ENCODE data around the gene CPTP. TPM values are rescaled to one million over a fixed set of nuclear protein-coding genes. Genes with fewer than 3 reads are reported as not detected.
A peak's percentile ranks its signal among the peaks of the same experiment; 100 is the strongest.

Gene CPTP
- total RNA-seq, 4 donors from 2014 or later = 10.7 to 94.0 (median 84.6) TPM

GRCh38 chr1:1347026-1347595, 22.5 kb downstream of the CPTP start:
- TF ChIP-seq POLR2A (IDR thresholded peaks at IDR 0.05) (no peak), CTCF (IDR thresholded peaks at IDR 0.05) (no peak)
- Histone ChIP-seq H3K27ac (peak overlapping the region in 2 of 4 donors; percentile 81 to 92), H3K4me3 (peak overlapping the region in 2 of 4 donors; percentile 88 to 93), H3K4me1 (peaks cover 0 to 55% (median 13%) of the 10 kb centered on the region in 4 donors), H3K27me3 (no peaks in the 10 kb centered on the region), H3K9me3 (no peaks in the 10 kb centered on the region), H3K36me3 (peaks cover 0 to under 1% (median 0%) of the 10 kb centered on the region in 3 donors)
- DNase-seq = no peak

GRCh38 chr1:1347663-1348419, 23.2 kb downstream of the CPTP start:
- H3K27me3 ChIP-seq = no peaks in the 10 kb centered on the region
- peaks cover under 1 to 62% (median 13%) of the 10 kb centered on the region in 4 donors for H3K4me1 ChIP-seq
- H3K4me3 ChIP-seq = peak overlapping the region; percentile 58 to 93 (median 90)
- H3K27ac ChIP-seq = peak overlapping the region; percentile 54 to 92 (median 72)
- H3K9me3 ChIP-seq = no peaks in the 10 kb centered on the region
- peak in 2 of 3 donors; percentile 72 to 81 for DNase-seq
- no peaks in the 10 kb centered on the region for H3K36me3 ChIP-seq
- TF ChIP-seq POLR2A (IDR thresholded peaks at IDR 0.05) = no peak

GRCh38 chr1:1348420-1349255, 24.0 kb downstream of the CPTP start:
- H3K27me3 ChIP-seq = no peaks in the 10 kb centered on the region
- peak overlapping the region; percentile 58 to 93 (median 90) for H3K4me3 ChIP-seq
- no peaks in the 10 kb centered on the region for H3K9me3 ChIP-seq
- TF ChIP-seq POLR2A (IDR thresholded peaks at IDR 0.05) (no peak), CTCF (IDR thresholded peaks at IDR 0.05) (no peak)
- no peak for DNase-seq
- H3K36me3 ChIP-seq = no peaks in the 10 kb centered on the region
- peak overlapping the region; percentile 54 to 92 (median 72) for H3K27ac ChIP-seq
- peaks cover 4 to 70% (median 17%) of the 10 kb centered on the region in 4 donors for H3K4me1 ChIP-seq

- TF ChIP-seq POLR2A (IDR thresholded peaks at IDR 0.05) = peak in 1 of 2 donors; percentile 63
- TF ChIP-seq CTCF (IDR thresholded peaks at IDR 0.05) = peak; percentile 30 to 66 (median 52)
- no peaks in the 10 kb centered on the region for H3K27me3 ChIP-seq
- DNase-seq = peak; percentile 66 to 82 (median 81)
- peak within 1 kb of the TSS; percentile 80 to 96 (median 90) for H3K4me3 ChIP-seq
- H3K27ac ChIP-seq = peak within 1 kb of the TSS; percentile 85 to 93 (median 91)
- no peaks in the 10 kb centered on the region for H3K9me3 ChIP-seq
- H3K36me3 ChIP-seq = peaks cover 0 to 7% (median 0%) of the 10 kb centered on the region in 3 donors
- H3K4me1 ChIP-seq = peaks cover 4 to 71% (median 19%) of the 10 kb centered on the region in 4 donors
Observed at GRCh38 chr1:1349256-1350012, 24.8 kb downstream of the CPTP start, which contains the start of gene DVL1. Gene DVL1 (minus strand): TSS chr1:1349418. CDS start chr1:1349065, 353 bp downstream.

- no peak overlapping the region for H3K4me3 ChIP-seq
- DNase-seq = no peak
Observed at GRCh38 chr1:1351511-1352427, 27.2 kb downstream of the CPTP start.

More at GRCh38 chr1:1351511-1352427, 27.2 kb downstream of the CPTP start:
- Histone ChIP-seq H3K27ac (peak overlapping the region in 3 of 4 donors; percentile 12 to 53 (median 52)), H3K27me3 (peaks cover 0 to 10% of the 10 kb centered on the region in 2 donors), H3K36me3 (peaks cover 0 to 8% (median 0%) of the 10 kb centered on the region in 3 donors), H3K4me1 (peaks cover 2 to 71% (median 28%) of the 10 kb centered on the region in 4 donors), H3K9me3 (no peaks in the 10 kb centered on the region)
- TF ChIP-seq CTCF (IDR thresholded peaks at IDR 0.05) = no peak
- TF ChIP-seq POLR2A (IDR thresholded peaks at IDR 0.05) = no peak

Data from Peyer's patch (tissue), 4 donors.